CD4-positive, alpha-beta memory T cell (primary cell): ENCODE results near the gene SUGCT. TPM values are rescaled to one million over a fixed set of nuclear protein-coding genes. Genes with fewer than 3 reads are reported as not detected.

Experiments used
- CTCF ChIA-PET: fragments of 350-600 bp; sonication (Branson Sonifier 250); formaldehyde crosslinking; loops from one replicate; lab custom pipeline; 2021; ENCODE audit warnings: inconsistent platforms; ENCODE audit not compliant: partially characterized antibody; lab: Charles Lee
- POLR2A ChIA-PET: fragments of 350-600 bp; sonication (Branson Sonifier 250); formaldehyde crosslinking; loops from one replicate; lab custom pipeline; 2021; ENCODE audit not compliant: partially characterized antibody; lab: Charles Lee
- DNase-seq, 5 donors: peaks; one replicate each; pipeline versions ENCODE4 v3.0.0 to v3.0.0-alpha.2; 2020 to 2022; ENCODE audit warnings: mixed read lengths in 1 of 5
- H3K27ac ChIP-seq: one replicate; pipeline ENCODE4 v1.7.0; 2013; ENCODE audit warnings: low read depth, low read length
- H3K27me3 ChIP-seq: 2 replicates; pipeline ENCODE4 v1.7.0; 2013; ENCODE audit warnings: mild to moderate bottlenecking, low read length, moderate library complexity; ENCODE audit not compliant: insufficient read depth
- H3K36me3 ChIP-seq: 2 replicates; pipeline ENCODE4 v1.7.0; 2013; ENCODE audit warnings: mild to moderate bottlenecking, low read length, moderate library complexity; ENCODE audit not compliant: insufficient read depth
- H3K4me1 ChIP-seq: 2 replicates; pipeline ENCODE4 v1.7.0; 2013; ENCODE audit warnings: mild to moderate bottlenecking, low read length, moderate library complexity; ENCODE audit not compliant: insufficient read depth
- H3K4me3 ChIP-seq, 2 donors: one replicate each; pipeline ENCODE4 v1.7.0; 2013; ENCODE audit warnings: low read length in 2 of 2, mild to moderate bottlenecking in 1 of 2
- H3K9me3 ChIP-seq, 2 donors: one replicate each; pipeline ENCODE4 v1.7.0; 2013; ENCODE audit warnings: low read length in 2 of 2, control low read depth in 1 of 2; ENCODE audit not compliant: control insufficient read depth in 1 of 2
- H3K27ac Mint-ChIP-seq, 7 donors: one replicate each; pipeline ENCODE4 v1.8.0; 2020 to 2021; ENCODE audit warnings: mixed read lengths in 7 of 7, mild to moderate bottlenecking in 6 of 7, inconsistent platforms in 3 of 7, moderate library complexity in 3 of 7
- H3K27me3 Mint-ChIP-seq, 2 donors: one replicate each; pipeline ENCODE4 v1.8.0; 2020 to 2021; ENCODE audit warnings: mixed read lengths in 2 of 2
- H3K36me3 Mint-ChIP-seq, 2 donors: one replicate each; pipeline ENCODE4 v1.8.0; 2020 to 2021; ENCODE audit warnings: mixed read lengths in 2 of 2, inconsistent platforms in 1 of 2, mild to moderate bottlenecking in 1 of 2
- H3K4me1 Mint-ChIP-seq, 4 donors: one replicate each; pipeline ENCODE4 v1.8.0; 2020 to 2021; ENCODE audit warnings: mixed read lengths in 4 of 4, mild to moderate bottlenecking in 1 of 4
- H3K4me3 Mint-ChIP-seq, 8 donors: one replicate each; pipeline ENCODE4 v1.8.0; 2020 to 2021; ENCODE audit warnings: mixed read lengths in 8 of 8, mild to moderate bottlenecking in 7 of 8, moderate library complexity in 6 of 8, inconsistent platforms in 3 of 8
- H3K9me3 Mint-ChIP-seq, 8 donors: one replicate each; pipeline ENCODE4 v1.8.0; 2020 to 2021; ENCODE audit warnings: mixed read lengths in 8 of 8, mild to moderate bottlenecking in 5 of 8, inconsistent platforms in 3 of 8, moderate library complexity in 1 of 8
- intact Hi-C: fragments of 100-400 bp; cut with micrococcal nuclease; formaldehyde crosslinking; loops from one replicate; pipeline ENCODE4 v1.15.1; 2023
- polyA plus RNA-seq, 2 donors: library from polyadenylated mRNA; unstranded; fragments of 300-500 nt; fragmentation: Illumina TruSeq; gene quantifications; one replicate each; pipeline ENCODE4 v1.2.3, GENCODE V29; 2021
- total RNA-seq, 2 experiments: library from RNA; stranded (reverse); gene quantifications; one replicate each; pipeline ENCODE4 v1.2.3, GENCODE V29; 2021

SUGCT gene
- total and polyA plus RNA-seq, 4 experiments from 2014 or later = 0.41 to 4.4 (median 1.2) TPM

GRCh38 chr7:40723829-40724228, 589.0 kb downstream of the SUGCT start:
- intact Hi-C loops = no loop called here
- no peak for DNase-seq

DNA sequence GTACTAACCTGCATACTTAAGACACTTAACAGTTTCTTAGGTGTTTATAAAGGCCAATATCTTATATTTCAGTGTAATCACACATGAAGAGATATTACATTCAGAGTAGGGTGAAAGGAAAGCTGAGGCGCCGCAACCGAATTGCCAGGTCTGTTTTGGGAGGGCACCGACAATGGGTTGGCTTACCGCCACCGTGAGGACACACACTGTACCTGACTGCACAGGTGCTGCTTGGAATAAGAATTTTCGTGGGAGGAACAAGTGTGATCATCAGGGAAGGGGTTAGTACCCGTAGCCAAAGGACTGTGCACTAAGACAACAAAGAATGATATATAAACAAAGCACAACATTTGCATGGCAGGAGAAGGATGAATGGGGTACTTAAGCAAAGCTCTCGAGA, 591.8 kb downstream of the SUGCT start:
- intact Hi-C loops = no loop called here
- peaks cover 0 to 21% (median 9%) of the 10 kb centered on the region in 8 donors for H3K9me3 Mint-ChIP-seq
- Histone ChIP-seq H3K4me3 (no peak overlapping the region), H3K36me3 (no peaks in the 10 kb centered on the region), H3K9me3 (no peaks in the 10 kb centered on the region), H3K27ac (no peak overlapping the region), H3K4me1 (no peaks in the 10 kb centered on the region), H3K27me3 (no peaks in the 10 kb centered on the region)
- H3K27ac Mint-ChIP-seq = no peak overlapping the region
- ChIA-PET CTCF (no interaction called here), POLR2A (no interaction called here)
- DNase-seq = no peak
- H3K4me3 Mint-ChIP-seq = no peak overlapping the region
- H3K36me3 Mint-ChIP-seq = no peaks in the 10 kb centered on the region
- no peaks in the 10 kb centered on the region for H3K4me1 Mint-ChIP-seq
- H3K27me3 Mint-ChIP-seq = no peaks in the 10 kb centered on the region

More at GRCh38 chr7:40723829-40724228, 589.0 kb downstream of the SUGCT start:
- H3K27ac Mint-ChIP-seq = no peak overlapping the region
- Histone ChIP-seq H3K27ac (no peak overlapping the region), H3K4me1 (no peaks in the 10 kb centered on the region), H3K36me3 (no peaks in the 10 kb centered on the region), H3K27me3 (no peaks in the 10 kb centered on the region), H3K4me3 (no peak overlapping the region), H3K9me3 (no peaks in the 10 kb centered on the region)
- H3K4me3 Mint-ChIP-seq = no peak overlapping the region
- H3K4me1 Mint-ChIP-seq = no peaks in the 10 kb centered on the region
- no peaks in the 10 kb centered on the region for H3K27me3 Mint-ChIP-seq
- peaks cover 0 to 16% (median 6%) of the 10 kb centered on the region in 8 donors for H3K9me3 Mint-ChIP-seq
- no peaks in the 10 kb centered on the region for H3K36me3 Mint-ChIP-seq
- ChIA-PET CTCF (no interaction called here), POLR2A (no interaction called here)

GRCh38 chr7:40733114-40733513, 598.3 kb downstream of the SUGCT start:
- Mint-ChIP-seq H3K4me1 (no peaks in the 10 kb centered on the region), H3K36me3 (no peaks in the 10 kb centered on the region), H3K9me3 (peaks cover 0 to 18% (median 10%) of the 10 kb centered on the region in 8 donors), H3K27me3 (no peaks in the 10 kb centered on the region), H3K27ac (no peak overlapping the region), H3K4me3 (no peak overlapping the region)
- H3K27me3 ChIP-seq = no peaks in the 10 kb centered on the region
- ChIA-PET CTCF (no interaction called here), POLR2A (no interaction called here)
- H3K36me3 ChIP-seq = no peaks in the 10 kb centered on the region
- H3K27ac ChIP-seq = no peak overlapping the region
- DNase-seq = no peak
- H3K4me3 ChIP-seq = no peak overlapping the region
- no peaks in the 10 kb centered on the region for H3K4me1 ChIP-seq
- H3K9me3 ChIP-seq = peaks cover 0 to 6% of the 10 kb centered on the region in 2 donors
- intact Hi-C loops = no loop called here

DNA sequence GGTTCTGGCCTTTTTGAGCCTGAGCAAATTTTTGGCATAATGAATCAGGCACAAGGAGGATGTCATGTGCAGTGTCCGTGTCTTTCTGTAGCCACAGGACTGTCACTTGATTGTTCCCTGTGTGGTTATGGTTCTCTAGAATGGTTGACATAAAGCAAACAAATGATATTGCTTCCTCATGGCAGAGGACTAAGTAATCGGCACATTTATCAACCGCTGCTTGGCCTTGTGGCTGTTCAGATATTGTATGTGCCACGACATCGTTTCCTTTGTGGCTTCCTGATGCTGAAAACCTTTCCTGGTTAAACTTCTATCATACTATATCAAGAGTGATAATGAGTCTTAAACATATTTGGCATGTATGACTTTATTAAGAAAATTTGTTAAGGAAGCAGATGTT, 598.8 kb downstream of the SUGCT start:
- ChIA-PET CTCF (no interaction called here), POLR2A (no interaction called here)
- Mint-ChIP-seq H3K9me3 (peaks cover 0 to 18% (median 10%) of the 10 kb centered on the region in 8 donors), H3K4me3 (no peak overlapping the region), H3K36me3 (no peaks in the 10 kb centered on the region), H3K4me1 (no peaks in the 10 kb centered on the region), H3K27ac (no peak overlapping the region), H3K27me3 (no peaks in the 10 kb centered on the region)
- Histone ChIP-seq H3K4me3 (no peak overlapping the region), H3K4me1 (no peaks in the 10 kb centered on the region), H3K27ac (no peak overlapping the region), H3K27me3 (no peaks in the 10 kb centered on the region), H3K9me3 (peaks cover 0 to 6% of the 10 kb centered on the region in 2 donors), H3K36me3 (no peaks in the 10 kb centered on the region)
- no peak for DNase-seq
- intact Hi-C loops = no loop called here

GRCh38 chr7:40739257-40739656, 604.5 kb downstream of the SUGCT start:
- intact Hi-C loops = no loop called here
- Mint-ChIP-seq H3K4me1 (no peaks in the 10 kb centered on the region), H3K27me3 (no peaks in the 10 kb centered on the region), H3K9me3 (peaks cover 0 to 7% (median 4%) of the 10 kb centered on the region in 8 donors), H3K4me3 (no peak overlapping the region), H3K27ac (no peak overlapping the region), H3K36me3 (no peaks in the 10 kb centered on the region)
- Histone ChIP-seq H3K4me1 (no peaks in the 10 kb centered on the region), H3K27me3 (no peaks in the 10 kb centered on the region), H3K4me3 (no peak overlapping the region), H3K36me3 (no peaks in the 10 kb centered on the region), H3K27ac (no peak overlapping the region), H3K9me3 (peaks cover 0 to 6% of the 10 kb centered on the region in 2 donors)
- CTCF ChIA-PET = no interaction called here
- no peak for DNase-seq
- POLR2A ChIA-PET = no interaction called here

GRCh38 chr7:40742270-40742669, 607.5 kb downstream of the SUGCT start:
- intact Hi-C loops = no loop called here
- no peak for DNase-seq
- Histone ChIP-seq H3K36me3 (no peaks in the 10 kb centered on the region), H3K4me3 (no peak overlapping the region), H3K9me3 (no peaks in the 10 kb centered on the region), H3K4me1 (no peaks in the 10 kb centered on the region), H3K27ac (no peak overlapping the region), H3K27me3 (no peaks in the 10 kb centered on the region)
- H3K27ac Mint-ChIP-seq = no peak overlapping the region
- ChIA-PET POLR2A (no interaction called here), CTCF (no interaction called here)
- no peaks in the 10 kb centered on the region for H3K4me1 Mint-ChIP-seq
- no peak overlapping the region for H3K4me3 Mint-ChIP-seq
- H3K36me3 Mint-ChIP-seq = no peaks in the 10 kb centered on the region
- peaks cover 0 to 11% (median 5%) of the 10 kb centered on the region in 8 donors for H3K9me3 Mint-ChIP-seq
- H3K27me3 Mint-ChIP-seq = no peaks in the 10 kb centered on the region

- Histone ChIP-seq H3K36me3 (no peaks in the 10 kb centered on the region), H3K4me3 (no peak overlapping the region), H3K4me1 (no peaks in the 10 kb centered on the region), H3K9me3 (no peaks in the 10 kb centered on the region), H3K27me3 (no peaks in the 10 kb centered on the region), H3K27ac (no peak overlapping the region)
- Mint-ChIP-seq H3K27me3 (no peaks in the 10 kb centered on the region), H3K9me3 (peaks cover 0 to 26% (median 8%) of the 10 kb centered on the region in 8 donors), H3K4me1 (no peaks in the 10 kb centered on the region), H3K36me3 (no peaks in the 10 kb centered on the region), H3K27ac (no peak overlapping the region), H3K4me3 (no peak overlapping the region)
- POLR2A ChIA-PET = no interaction called here
- intact Hi-C loops = no loop called here
- CTCF ChIA-PET = no interaction called here
- no peak for DNase-seq
Measured at GRCh38 chr7:40746841-40747556, 612.2 kb downstream of the SUGCT start.
